ENCODE measurements around the gene RABGAP1L.
"Not testable (repeated sequence)": the region's sequence is repeated elsewhere in the genome, so short reads cannot be mapped to it uniquely, and the experiment has no call there.

The RABGAP1L gene

DNA sequence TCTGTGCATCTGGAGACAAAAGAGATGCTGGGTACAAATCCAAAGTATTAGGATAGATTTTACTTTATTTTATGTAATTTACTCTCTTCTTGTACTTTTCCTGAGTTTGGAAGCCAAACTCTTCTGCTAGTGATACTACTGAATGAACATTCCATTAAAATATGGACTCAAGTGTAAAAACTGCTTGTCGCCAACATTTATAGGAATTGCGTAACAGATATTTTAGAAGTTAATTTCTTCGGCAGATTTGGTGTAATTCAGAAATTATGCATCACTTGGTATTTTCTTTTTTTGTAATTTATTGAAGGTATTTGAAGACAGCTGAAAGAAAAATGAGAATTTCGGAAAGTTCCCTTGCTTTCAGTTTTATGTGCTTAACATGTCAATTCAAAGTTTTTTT, 137.0 kb downstream of the RABGAP1L start:
- no peak for DNase-seq (ENCODE audit: low read depth)

DNA sequence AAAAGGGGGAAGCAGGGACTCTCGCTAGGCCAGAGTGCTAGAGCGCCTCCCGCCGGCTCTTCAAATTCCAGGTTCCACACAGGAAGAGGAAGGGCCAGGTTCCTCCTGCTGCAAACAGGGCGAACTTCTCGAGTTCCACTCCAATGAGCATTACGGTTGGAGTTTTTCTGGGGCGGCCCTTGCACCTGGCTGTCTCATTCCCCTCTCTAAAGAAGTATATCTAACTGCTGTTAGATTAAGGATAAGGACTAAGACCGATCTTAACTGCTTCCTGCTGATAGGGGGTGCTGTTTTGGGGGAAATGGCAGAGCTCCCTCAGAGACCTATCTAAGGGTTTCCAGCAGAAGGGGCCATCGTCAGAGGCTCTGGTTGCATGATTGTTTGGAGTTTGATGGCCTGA, 138.0 kb downstream of the RABGAP1L start:
- DNase-seq (ENCODE audit: low read depth), result no peak

DNA sequence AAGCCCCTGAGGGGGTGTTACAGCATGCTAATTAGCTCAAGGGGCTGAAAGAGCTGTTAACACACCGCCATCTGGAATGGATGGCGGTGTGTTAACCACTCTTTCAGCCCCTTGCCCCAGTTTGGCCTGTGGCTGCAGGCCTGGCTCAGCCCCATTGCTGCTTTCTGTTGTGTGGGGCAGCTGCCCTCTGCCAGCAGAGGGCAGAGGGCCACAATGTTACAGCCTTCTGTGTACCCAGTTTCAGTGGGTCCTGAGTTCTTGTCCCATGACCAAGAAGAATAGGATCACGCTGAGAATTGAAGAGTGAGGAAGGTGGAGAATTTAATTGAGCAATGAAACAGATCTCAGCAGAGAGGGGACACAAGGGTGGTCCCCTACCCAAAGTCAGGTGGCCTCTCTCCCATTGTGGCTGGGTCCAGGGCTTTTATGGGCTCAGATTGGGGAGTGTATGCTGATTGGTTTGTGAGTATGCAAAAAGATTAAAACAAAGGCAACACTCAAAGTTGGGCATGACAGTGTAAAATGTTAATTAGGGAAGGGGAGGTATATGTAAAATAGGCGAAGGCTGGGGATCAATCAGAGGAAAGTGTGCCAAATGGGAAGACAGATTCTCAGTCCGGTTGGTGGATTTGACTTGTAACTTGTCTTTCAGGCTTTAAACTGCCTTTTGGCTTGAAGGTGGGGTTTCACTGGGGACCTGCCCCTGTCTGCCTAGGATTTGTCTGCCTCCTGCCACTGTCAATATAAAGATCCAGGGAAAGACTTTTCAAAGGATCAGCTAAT, 142.2 kb downstream of the RABGAP1L start:
- DNase-seq (ENCODE audit: low read depth), result no peak

DNA sequence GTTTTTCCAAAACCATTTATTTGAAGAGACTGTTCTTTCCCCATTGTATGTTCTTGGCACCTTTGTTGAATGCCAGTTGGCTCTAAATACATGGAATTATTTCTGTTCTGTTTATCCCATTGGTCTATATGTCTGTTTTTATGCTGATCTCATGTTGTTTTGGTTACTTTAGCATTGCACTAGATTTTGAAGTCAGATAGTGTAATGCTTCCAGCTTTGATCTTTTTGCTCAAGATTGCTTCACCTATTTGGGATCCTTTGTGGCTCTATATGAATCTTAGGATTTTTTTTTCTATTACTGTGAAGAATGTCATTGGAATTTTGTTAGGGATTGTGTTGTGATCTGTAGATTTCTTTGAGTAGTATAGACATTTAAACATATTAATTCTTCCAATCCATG, 149.3 kb downstream of the RABGAP1L start:
- no peak for DNase-seq (ENCODE audit: low read depth)

DNA sequence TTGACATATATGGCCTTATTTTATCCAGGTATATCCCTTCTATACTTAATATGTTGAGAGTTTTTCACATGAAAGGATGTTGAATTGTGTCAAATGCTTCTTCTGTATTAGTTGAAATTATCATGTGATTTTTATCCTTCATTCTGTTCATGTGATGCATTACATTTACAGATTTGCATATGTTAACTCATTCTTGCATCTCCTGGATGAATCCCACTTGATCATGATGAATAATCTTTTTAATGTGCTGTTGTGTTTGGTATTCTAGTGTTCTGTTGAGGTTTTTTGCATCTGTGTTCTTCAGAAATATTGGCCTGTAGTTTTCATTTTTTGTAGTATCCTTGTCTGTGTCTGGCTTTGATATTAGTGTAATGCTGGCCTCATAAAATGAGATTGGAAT, 150.2 kb downstream of the RABGAP1L start:
- DNase-seq (ENCODE audit: low read depth), result no peak

DNA sequence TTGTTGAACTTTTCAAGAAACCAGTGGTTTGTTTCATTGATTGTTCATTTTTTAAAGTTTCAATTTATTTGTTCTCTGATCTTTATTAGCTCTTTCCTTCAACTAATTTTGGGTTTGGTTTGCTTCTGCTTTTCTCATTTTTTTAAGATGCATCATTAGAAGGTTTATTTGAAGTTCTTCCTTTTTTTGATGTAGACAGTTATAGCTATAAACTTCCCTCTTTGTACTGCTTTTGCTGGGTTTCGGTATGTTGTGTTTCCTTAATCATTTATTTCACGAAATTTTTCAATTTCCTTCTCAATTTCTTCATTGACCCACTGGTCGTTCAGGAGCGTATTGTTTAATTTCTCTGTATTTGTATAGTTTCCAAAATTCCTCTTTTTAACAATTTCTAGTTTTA, 155.1 kb downstream of the RABGAP1L start:
- DNase-seq (ENCODE audit: low read depth), result no peak

DNA sequence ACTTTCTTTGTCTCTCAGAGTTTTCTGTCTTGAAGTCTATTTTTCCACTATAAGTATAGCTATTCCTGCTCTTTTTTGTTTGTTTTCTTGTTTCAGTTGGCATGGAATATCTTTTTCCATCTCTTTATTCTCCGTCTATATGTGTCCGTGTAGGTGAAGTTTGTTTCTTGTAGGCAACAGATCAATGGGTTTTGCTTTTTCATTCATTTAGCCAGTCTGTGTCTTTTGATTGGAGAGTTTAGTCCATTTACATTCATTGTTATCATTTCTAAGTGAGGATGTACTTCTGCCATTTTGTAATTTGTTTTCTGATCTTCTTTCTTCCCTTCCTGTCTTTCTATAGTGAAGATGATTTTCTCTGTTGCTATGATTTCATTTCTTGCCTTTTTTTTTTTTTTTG, 155.9 kb downstream of the RABGAP1L start:
- DNase-seq (ENCODE audit: low read depth), result no peak

DNA sequence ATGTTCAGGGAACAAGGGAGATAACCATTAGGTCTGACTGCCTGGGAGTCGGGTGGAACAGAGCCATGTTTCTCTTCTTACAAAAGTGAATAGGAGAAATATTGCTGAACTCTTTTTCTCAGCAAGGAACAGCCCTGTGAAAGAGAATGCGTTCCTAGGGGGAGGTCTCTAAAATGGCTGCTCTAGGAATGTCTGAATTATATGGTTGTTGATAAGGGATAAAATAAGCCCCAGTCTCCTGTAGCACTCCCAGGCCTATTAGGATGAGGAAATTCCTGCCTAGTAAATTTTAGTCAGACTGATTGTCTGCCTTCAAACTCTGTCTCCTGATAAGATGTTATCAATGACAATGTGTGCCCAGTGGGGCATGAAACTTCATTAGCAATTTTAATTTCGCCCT, 161.6 kb downstream of the RABGAP1L start:
- not testable (repeated sequence) for DNase-seq (ENCODE audit: low read depth)

DNA sequence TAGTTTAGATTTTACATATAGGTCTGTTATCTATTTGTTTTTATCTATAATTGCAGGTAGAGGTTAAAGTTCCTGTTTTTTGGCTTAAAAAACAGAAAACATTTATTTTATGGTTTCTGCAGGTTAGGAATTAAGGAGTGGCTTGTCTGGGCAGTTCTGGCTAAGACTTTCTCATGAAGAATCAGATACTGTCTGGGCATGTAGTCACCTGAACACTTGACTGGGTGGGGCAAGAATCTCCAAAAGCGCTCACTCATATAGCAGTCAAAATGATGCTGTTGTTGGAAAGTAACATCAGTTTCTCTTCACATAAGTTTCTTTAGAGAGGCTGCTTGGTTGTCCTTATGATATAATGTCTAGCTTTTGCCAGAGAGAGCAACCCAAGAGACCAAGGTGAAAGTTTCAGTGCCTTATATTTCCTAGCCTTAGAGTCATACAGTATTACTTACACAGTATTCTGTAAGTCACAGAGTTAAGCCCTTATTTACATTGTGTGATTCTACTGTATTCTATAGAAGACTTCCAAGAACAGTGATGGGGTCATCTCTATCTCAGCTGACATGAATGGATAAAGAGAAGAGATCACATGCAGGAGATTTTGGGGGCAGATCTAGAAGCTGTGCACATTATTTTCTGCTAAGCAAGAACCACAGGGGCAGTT, 163.0 kb downstream of the RABGAP1L start:
- DNase-seq (ENCODE audit: low read depth), result no peak

DNA sequence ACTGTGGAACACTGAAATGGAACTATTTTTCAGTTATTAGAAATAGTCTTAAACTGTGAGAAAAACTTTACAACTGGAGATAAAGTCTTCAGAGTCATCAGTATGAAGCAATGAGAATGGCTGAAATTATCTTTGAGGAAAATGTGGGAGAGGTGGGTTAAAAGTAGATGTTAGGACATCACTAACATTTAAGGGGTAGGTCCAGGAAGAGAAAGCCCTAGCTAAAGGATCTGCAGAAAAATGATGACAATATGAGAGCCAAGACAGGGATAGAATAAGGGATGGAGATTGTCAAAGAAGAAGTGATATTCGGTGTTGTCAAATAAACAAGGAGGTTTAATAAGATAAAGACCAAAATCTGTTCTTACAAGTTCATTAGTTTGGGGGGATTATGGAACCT, 165.2 kb downstream of the RABGAP1L start:
- no peak for DNase-seq (ENCODE audit: low read depth)

DNA sequence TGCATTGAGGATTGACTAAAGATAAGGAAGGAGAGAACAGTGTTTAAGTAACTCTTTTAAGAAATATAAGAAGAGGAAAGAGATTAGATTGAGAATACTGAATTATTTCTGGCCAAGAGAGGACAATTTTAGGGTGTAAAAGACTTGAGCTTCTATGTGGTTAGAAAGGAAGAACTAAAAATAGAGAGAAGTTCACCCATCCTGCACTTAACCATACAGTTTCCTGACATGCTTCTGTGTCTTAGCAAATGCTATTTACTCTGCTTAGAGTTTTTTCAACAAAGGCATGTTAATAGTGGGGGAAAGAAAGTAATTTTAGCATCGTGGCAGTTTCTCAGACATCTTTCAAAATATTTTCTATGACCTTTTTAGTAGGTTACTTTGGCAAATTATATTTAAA, 165.6 kb downstream of the RABGAP1L start:
- DNase-seq (ENCODE audit: low read depth), result no peak

DNA sequence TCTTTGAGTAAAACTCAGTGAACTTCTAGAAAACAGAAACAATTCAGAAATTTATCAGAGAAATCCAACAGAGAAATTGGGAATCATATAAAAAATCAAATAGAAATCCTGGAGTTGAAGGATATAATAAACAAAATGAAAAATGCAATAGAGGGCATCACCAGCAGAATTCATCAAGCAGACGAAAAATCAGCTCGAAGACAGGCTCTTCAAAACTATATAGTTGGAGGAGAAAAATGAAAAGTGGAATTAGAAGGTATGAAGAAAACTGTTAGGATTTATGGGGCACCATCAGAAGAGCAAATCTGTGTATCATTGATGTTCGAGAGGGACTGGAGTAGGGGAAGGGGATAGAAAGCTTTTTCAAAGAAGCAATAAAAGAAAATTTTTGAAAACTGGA, 167.0 kb downstream of the RABGAP1L start:
- no peak for DNase-seq (ENCODE audit: low read depth)

DNA sequence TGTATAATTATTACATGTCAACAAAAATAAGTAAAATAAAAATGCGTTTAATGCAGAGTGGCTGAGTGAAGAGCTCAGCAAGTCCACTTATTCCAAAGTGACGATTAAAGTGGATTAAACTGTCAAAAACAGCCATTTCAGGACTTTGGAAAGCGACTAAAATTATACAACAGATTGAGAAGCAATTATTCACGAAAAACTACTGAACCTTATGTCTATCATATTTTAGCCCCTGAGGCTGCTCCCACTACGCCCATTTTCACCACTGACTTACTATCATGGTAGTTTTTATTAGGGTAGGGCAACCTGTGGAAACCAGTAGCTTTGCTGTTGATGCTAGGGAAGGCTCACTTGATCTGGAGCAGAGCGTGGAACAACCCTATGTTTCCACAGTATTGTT, 174.1 kb downstream of the RABGAP1L start:
- DNase-seq (ENCODE audit: low read depth), result no peak

DNA sequence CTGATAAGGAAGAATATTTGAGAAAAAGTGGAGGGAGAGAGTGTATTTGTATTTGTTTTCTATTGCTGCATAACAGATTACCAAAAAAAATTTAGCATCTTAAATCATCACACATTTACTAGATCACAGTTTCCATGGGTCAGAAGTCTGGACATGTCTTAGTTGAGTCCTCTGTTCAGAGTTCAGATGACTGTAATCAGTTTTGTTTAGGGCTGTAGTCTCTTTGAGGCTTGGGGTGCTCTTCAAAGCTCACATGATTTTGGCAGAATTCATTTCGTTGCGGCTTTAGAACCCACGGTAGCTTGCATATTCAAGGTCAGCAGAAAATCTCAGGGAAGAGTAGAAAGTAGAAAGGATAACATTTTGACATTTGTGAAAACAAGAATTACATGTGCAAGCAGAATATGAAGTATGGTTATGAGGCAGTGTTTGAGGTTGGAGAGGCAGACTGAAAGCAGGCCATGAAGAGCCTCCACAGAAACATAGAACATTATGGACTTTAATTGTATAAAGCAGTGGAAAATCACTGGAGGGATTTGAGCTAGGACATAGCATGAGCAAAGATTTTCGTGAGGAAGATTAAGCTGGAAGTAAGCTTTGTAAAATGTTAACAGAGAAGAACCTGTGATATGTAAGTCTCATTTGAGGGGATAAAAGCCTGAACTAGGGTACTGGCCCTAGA, 177.8 kb downstream of the RABGAP1L start:
- no peak for DNase-seq (ENCODE audit: low read depth)

DNA sequence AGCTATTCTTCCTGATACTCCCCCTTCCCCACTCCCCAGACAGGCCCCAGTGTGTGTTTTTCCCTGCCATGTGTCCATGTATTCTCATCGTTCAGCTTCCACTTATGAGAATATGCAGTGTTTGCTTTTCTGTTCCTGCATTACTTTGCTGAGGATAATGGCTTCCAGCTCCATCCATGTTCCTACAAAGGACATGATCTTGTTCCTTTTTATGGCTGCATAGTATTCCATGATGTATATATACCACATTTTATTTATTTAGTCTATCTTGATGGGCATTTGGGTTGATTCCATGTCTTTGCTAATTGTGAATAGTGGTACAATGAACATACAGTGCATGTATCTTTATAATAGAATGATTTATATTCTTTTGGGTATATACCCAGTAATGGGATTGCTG, 181.1 kb downstream of the RABGAP1L start:
- not testable (repeated sequence) for DNase-seq (ENCODE audit: low read depth)

DNA sequence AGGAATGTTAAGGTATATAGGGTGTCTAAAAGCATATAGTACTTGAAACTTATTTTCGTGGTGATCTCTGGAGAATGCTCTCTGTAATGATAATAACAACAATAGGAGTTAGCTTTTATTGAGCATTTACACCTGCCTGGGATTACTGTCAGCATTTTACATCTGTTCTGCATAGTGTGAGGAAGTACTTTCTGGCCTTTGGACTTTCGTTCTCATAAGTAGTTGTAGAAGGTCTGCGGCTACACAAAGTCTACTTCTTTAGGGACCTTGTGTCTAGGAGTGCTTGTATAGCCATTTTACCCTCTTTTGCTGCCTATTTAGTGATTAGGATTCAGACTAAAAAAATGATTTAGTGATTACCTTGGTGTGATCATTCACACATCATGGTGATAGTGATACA, 184.8 kb downstream of the RABGAP1L start:
- DNase-seq (ENCODE audit: low read depth), result no peak

DNA sequence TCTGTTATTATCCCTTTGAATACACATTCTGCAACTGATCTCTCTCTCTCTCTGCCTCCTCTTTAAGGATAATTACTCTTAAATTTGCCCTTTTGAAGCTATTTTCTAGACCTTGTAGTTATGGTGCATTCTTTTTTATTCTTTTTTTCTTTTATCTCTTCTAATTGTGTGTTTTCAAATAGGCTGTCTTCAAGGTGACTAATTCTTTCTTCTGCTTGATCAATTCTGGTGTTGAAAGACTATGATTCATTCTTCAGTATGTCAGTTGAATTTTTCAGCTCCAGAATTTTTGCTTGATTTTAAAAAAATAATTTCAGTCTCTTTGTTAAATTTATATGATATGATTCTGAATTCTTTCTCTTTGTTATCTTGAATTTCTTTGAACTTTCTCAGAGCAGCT, 192.8 kb downstream of the RABGAP1L start:
- DNase-seq (ENCODE audit: low read depth), result no peak

DNA sequence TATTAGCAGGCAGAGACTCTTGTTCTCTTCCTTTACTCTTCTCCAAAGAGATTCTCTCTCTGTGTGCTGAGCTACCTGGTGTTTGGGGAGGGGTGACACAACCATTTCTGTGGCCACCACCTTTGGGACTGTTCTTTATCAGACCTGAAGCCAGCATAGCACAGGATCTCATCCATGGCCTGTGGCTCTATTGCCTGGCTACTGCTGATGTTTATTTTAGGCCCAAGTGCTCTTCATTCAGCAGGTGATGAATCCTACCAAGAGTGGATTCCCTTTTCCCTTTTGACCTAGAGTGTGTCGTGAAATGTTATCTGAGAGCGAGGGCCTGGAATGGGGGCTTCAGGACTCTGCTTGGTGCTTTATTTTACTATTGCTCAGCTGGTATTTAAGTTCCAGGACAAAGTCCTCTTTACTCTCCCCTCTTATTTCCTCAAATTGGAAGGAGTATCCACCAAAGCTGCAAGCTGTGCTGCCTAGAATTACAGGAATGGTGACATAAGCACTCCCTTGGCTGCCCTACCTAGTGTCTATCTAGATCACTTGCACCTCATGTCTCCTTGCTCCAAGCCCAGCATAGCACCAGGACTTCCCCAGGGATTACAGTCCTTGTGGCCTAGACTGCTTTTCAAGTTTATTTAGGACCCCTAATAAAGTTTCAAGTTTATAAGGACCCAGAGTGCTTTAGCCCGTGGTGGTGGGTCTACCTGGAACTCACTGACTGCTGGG, 193.7 kb downstream of the RABGAP1L start:
- no peak for DNase-seq (ENCODE audit: low read depth)

DNA sequence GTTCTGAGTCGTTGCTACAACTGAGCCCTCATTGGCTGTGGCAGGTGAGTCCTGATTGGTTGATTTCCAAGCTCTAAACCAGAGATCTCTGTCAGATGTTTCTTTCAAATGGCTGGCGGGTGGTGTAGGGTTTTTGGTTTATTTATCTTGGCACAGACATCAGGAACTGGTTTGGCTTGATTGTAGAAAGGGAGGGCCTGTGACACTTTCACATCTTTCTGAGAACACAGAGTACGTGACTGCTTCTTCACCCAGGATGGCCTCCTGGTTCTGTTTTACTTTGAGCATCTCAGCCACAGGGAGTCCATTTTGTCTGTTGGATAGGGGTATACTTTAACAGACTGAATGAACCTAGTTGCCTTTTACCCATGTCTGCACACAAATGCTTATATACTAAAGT, 199.0 kb downstream of the RABGAP1L start:
- no peak for DNase-seq (ENCODE audit: low read depth)

DNA sequence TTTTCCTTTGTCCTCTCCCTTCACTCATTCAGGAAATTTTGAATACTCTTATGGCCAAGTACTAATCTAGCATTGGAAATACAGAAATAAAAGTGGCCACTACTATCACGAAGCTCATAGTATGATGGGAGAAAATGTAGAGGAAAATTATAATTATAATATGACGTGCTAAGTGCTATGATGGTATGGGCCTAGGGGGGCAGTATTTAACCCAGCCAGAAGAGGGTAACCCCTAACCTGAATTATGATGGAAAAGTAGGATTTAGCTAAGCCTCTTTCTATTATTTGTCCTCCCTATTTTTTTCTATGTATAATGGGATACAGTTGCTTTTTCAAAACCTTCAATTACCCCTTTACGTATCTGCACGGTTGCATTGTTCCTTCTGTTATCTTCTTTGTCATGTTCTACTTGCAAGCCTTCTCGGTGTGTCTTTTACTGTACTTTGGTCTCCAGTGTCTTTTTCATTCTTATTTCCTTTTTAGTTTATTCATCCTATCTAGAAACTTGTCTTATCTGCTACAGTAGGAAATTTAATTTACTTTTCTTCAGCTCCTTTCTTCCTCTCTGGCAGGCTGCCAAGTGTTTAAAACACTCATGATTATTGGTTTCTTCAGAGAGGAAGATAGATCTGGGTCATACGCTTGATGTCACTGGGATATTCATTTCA, 199.6 kb downstream of the RABGAP1L start:
- DNase-seq (ENCODE audit: low read depth), result no peak

DNA sequence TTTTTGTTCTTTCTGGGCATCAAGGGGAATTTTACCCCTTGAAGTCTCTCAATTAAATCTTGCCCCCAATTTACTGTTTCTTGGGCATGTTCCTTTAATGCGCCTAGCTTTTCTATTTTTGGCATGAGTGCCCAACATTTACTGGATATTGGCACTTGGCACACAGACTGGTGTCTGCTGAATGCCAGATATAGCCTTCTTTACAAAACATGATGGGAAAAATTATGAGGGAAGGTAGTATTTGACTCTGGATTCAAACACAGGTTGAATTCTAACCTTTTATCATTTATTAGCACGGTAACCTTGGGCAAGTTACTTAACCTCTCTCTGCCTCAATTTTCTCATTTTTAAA, 200.1 kb downstream of the RABGAP1L start:
- no peak for DNase-seq (ENCODE audit: low read depth)

All from GM04504 (cell line).